ENCODE results near the gene AQP12B. TPM values are rescaled to one million over a fixed set of nuclear protein-coding genes. Genes with fewer than 3 reads are reported as not detected.

Gene AQP12B
- total RNA-seq, 1 donor from 2014 or later: not detected

- Mint-ChIP-seq H3K4me1 (ENCODE audit: low read depth, unreplicated experiment) (no peaks in the 10 kb centered on the region), H3K9me3 (ENCODE audit: unreplicated experiment) (peaks cover 12% of the 10 kb centered on the region), H3K4me3 (ENCODE audit: unreplicated experiment) (no peak overlapping the region), H3K36me3 (ENCODE audit: unreplicated experiment) (no peaks in the 10 kb centered on the region), H3K27me3 (ENCODE audit: unreplicated experiment) (peaks cover 12% of the 10 kb centered on the region), H3K27ac (ENCODE audit: unreplicated experiment) (no peak overlapping the region)
- no peak for DNase-seq
- no peak for TF ChIP-seq CTCF (IDR thresholded peaks at IDR 0.05; ENCODE audit: partially characterized antibody, unreplicated experiment)
Observed at GRCh38 chr2:240642806-240643092, 39.9 kb downstream of the AQP12B start.

- no peak overlapping the region for H3K27ac Mint-ChIP-seq (ENCODE audit: unreplicated experiment)
- TF ChIP-seq CTCF (IDR thresholded peaks at IDR 0.05; ENCODE audit: partially characterized antibody, unreplicated experiment): no peak
- H3K4me3 Mint-ChIP-seq (ENCODE audit: unreplicated experiment): no peak overlapping the region
- no peaks in the 10 kb centered on the region for H3K36me3 Mint-ChIP-seq (ENCODE audit: unreplicated experiment)
- H3K27me3 Mint-ChIP-seq (ENCODE audit: unreplicated experiment): peaks cover 10% of the 10 kb centered on the region
- H3K4me1 Mint-ChIP-seq (ENCODE audit: low read depth, unreplicated experiment): no peaks in the 10 kb centered on the region
- no peak for DNase-seq
- H3K9me3 Mint-ChIP-seq (ENCODE audit: unreplicated experiment): peaks cover 12% of the 10 kb centered on the region
Observed at GRCh38 chr2:240642061-240642805, 40.5 kb downstream of the AQP12B start.

- no peak overlapping the region for H3K4me3 Mint-ChIP-seq (ENCODE audit: unreplicated experiment)
- peaks cover 8% of the 10 kb centered on the region for H3K27me3 Mint-ChIP-seq (ENCODE audit: unreplicated experiment)
- H3K4me1 Mint-ChIP-seq (ENCODE audit: low read depth, unreplicated experiment): no peaks in the 10 kb centered on the region
- TF ChIP-seq CTCF (IDR thresholded peaks at IDR 0.05; ENCODE audit: partially characterized antibody, unreplicated experiment): peak; percentile 19
- no peaks in the 10 kb centered on the region for H3K36me3 Mint-ChIP-seq (ENCODE audit: unreplicated experiment)
- H3K27ac Mint-ChIP-seq (ENCODE audit: unreplicated experiment): no peak overlapping the region
- H3K9me3 Mint-ChIP-seq (ENCODE audit: unreplicated experiment): peaks cover 10% of the 10 kb centered on the region
- peak; percentile 83 for DNase-seq
Observed at GRCh38 chr2:240640939-240641338, 41.7 kb downstream of the AQP12B start.

GRCh38 chr2:240639566-240639965, 43.1 kb downstream of the AQP12B start:
- DNase-seq: no peak
- Mint-ChIP-seq H3K36me3 (ENCODE audit: unreplicated experiment) (no peaks in the 10 kb centered on the region), H3K4me3 (ENCODE audit: unreplicated experiment) (no peak overlapping the region), H3K27me3 (ENCODE audit: unreplicated experiment) (peaks cover 8% of the 10 kb centered on the region), H3K27ac (ENCODE audit: unreplicated experiment) (no peak overlapping the region), H3K9me3 (ENCODE audit: unreplicated experiment) (peaks cover 12% of the 10 kb centered on the region), H3K4me1 (ENCODE audit: low read depth, unreplicated experiment) (no peaks in the 10 kb centered on the region)
- no peak for TF ChIP-seq CTCF (IDR thresholded peaks at IDR 0.05; ENCODE audit: partially characterized antibody, unreplicated experiment)

GRCh38 chr2:240638512-240639160, 44.0 kb downstream of the AQP12B start:
- Mint-ChIP-seq H3K4me1 (ENCODE audit: low read depth, unreplicated experiment) (no peaks in the 10 kb centered on the region), H3K27me3 (ENCODE audit: unreplicated experiment) (peaks cover 6% of the 10 kb centered on the region), H3K27ac (ENCODE audit: unreplicated experiment) (no peak overlapping the region), H3K4me3 (ENCODE audit: unreplicated experiment) (no peak overlapping the region), H3K9me3 (ENCODE audit: unreplicated experiment) (peaks cover 13% of the 10 kb centered on the region), H3K36me3 (ENCODE audit: unreplicated experiment) (peaks cover under 1% of the 10 kb centered on the region)
- DNase-seq: no peak
- no peak for TF ChIP-seq CTCF (IDR thresholded peaks at IDR 0.05; ENCODE audit: partially characterized antibody, unreplicated experiment)
